HEK293 (cell line): Measurements from ENCODE around the gene KDM3B.

ENCODE experiments used
- CTCF ChIA-PET: fragments of 350-600 bp; formaldehyde crosslinking; extraction: SDS; loops from one replicate; lab custom pipeline; 2021; ENCODE audit warnings: antibody characterized with exemption; lab: Yijun Ruan, JAX
- POLR2A ChIA-PET: fragments of 300-600 bp; formaldehyde crosslinking; extraction: SDS; loops from one replicate; lab custom pipeline; 2020; ENCODE audit warnings: antibody characterized with exemption, inconsistent platforms; lab: Yijun Ruan, JAX
- H3K27ac ChIP-seq: fragments of 200-500 bp; sonication (Bioruptor generic); 2 replicates; pipeline ENCODE4 v1.5.1; 2014; ENCODE audit warnings: low read depth, low read length, control low read depth, inconsistent platforms; ENCODE audit errors: extremely low read depth
- H3K36me3 ChIP-seq, 2 experiments: fragments of 200-500 bp in 1 of 2; sonication (Bioruptor generic) in 1 of 2; 1 replicate in 1 of 2; 2 replicates in 1 of 2; pipeline ENCODE4 v1.5.1; 2014 to 2017; ENCODE audit warnings: inconsistent platforms in 2 of 2, low read length in 2 of 2; ENCODE audit not compliant: control insufficient read depth in 2 of 2, insufficient read depth in 1 of 2
- H3K4me1 ChIP-seq: fragments of 200-500 bp; sonication (Bioruptor generic); 2 replicates; pipeline ENCODE4 v1.5.1; 2014; ENCODE audit warnings: mild to moderate bottlenecking, low read length, inconsistent platforms; ENCODE audit not compliant: control insufficient read depth, insufficient read depth
- H3K4me3 ChIP-seq: 2 replicates; pipeline ENCODE4 v1.5.1; 2011; ENCODE audit warnings: low read depth, mild to moderate bottlenecking, control low read depth, low read length, moderate library complexity
- H3K9me3 ChIP-seq: fragments of 200-500 bp; sonication (Bioruptor generic); 2 replicates; pipeline ENCODE4 v1.5.1; 2014; ENCODE audit warnings: low read depth, low read length, inconsistent platforms; ENCODE audit not compliant: control insufficient read depth, insufficient read depth
- KLF8 ChIP-seq: fragments of 450-650 bp; formaldehyde crosslinking; IDR thresholded peaks from 2 replicates; pipeline ENCODE4 v1.5.1; 2016; ENCODE audit warnings: missing biosample characterization, missing genetic modification characterization
- OVOL3 ChIP-seq: fragments of 450-650 bp; formaldehyde crosslinking; IDR thresholded peaks from 2 replicates; pipeline ENCODE4 v1.5.1; 2016; ENCODE audit warnings: missing biosample characterization, missing genetic modification characterization
- ZBTB10 ChIP-seq: fragments of 450-650 bp; formaldehyde crosslinking; IDR thresholded peaks from 2 replicates; pipeline ENCODE4 v1.5.1; 2016; ENCODE audit warnings: missing biosample characterization, missing genetic modification characterization
- ZNF114 ChIP-seq: fragments of 450-650 bp; formaldehyde crosslinking; IDR thresholded peaks from 2 replicates; pipeline ENCODE4 v1.5.0; 2017; ENCODE audit warnings: missing biosample characterization, missing genetic modification characterization
- ZNF146 ChIP-seq: fragments of 450-650 bp; formaldehyde crosslinking; IDR thresholded peaks from 2 replicates; pipeline ENCODE4 v1.5.1; 2016; ENCODE audit warnings: missing biosample characterization, missing genetic modification characterization
- ZNF18 ChIP-seq: fragments of 450-650 bp; formaldehyde crosslinking; IDR thresholded peaks from 2 replicates; pipeline ENCODE4 v1.5.1; 2016; ENCODE audit warnings: missing biosample characterization, missing genetic modification characterization
- ZNF280C ChIP-seq: fragments of 450-650 bp; formaldehyde crosslinking; IDR thresholded peaks from 2 replicates; pipeline ENCODE4 v1.5.1; 2016; ENCODE audit warnings: missing biosample characterization, missing genetic modification characterization
- ZNF341 ChIP-seq: fragments of 450-650 bp; formaldehyde crosslinking; IDR thresholded peaks from 2 replicates; pipeline ENCODE4; 2016; ENCODE audit warnings: low read depth, missing biosample characterization, missing genetic modification characterization
- ZNF394 ChIP-seq: fragments of 450-650 bp; formaldehyde crosslinking; IDR thresholded peaks from 2 replicates; pipeline ENCODE4 v1.5.1; 2016; ENCODE audit warnings: missing biosample characterization, missing genetic modification characterization, mild to moderate bottlenecking, moderate library complexity, borderline replicate concordance
- ZNF398 ChIP-seq: fragments of 450-650 bp; formaldehyde crosslinking; IDR thresholded peaks from 2 replicates; pipeline ENCODE4 v1.5.1; 2017; ENCODE audit warnings: missing biosample characterization, missing genetic modification characterization
- ZNF449 ChIP-seq: fragments of 450-650 bp; formaldehyde crosslinking; IDR thresholded peaks from 2 replicates; pipeline ENCODE4 v1.5.1; 2017; ENCODE audit warnings: missing biosample characterization, mild to moderate bottlenecking, missing genetic modification characterization, moderate library complexity
- ZNF792 ChIP-seq: fragments of 450-650 bp; formaldehyde crosslinking; IDR thresholded peaks from 2 replicates; pipeline ENCODE4 v1.5.1; 2016; ENCODE audit warnings: missing biosample characterization, missing genetic modification characterization
- ZNF830 ChIP-seq: fragments of 450-650 bp; IDR thresholded peaks from 2 replicates; pipeline ENCODE4 v1.5.0; 2018; ENCODE audit warnings: missing biosample characterization, missing genetic modification characterization, low read depth, mild to moderate bottlenecking, moderate library complexity
- TF ChIP-seq, protein P1 (sequence below): fragments of 450-650 bp; formaldehyde crosslinking; IDR thresholded peaks from 2 replicates; pipeline ENCODE4 v1.5.1; 2016; ENCODE audit warnings: missing biosample characterization, missing genetic modification characterization
- TF ChIP-seq, protein P2 (sequence below): fragments of 450-650 bp; formaldehyde crosslinking; IDR thresholded peaks from 2 replicates; pipeline ENCODE4 v1.5.1; 2016; ENCODE audit warnings: missing biosample characterization, missing genetic modification characterization
- TF ChIP-seq, protein P3 (sequence below): fragments of 450-650 bp; formaldehyde crosslinking; IDR thresholded peaks from 2 replicates; pipeline ENCODE4 v1.5.1; 2016; ENCODE audit warnings: missing biosample characterization, missing genetic modification characterization, low read depth

KDM3B gene

GRCh38 chr5:138336952-138337684 is 15.4 kb upstream of the KDM3B start:
- H3K4me3 ChIP-seq: peak overlapping the region; percentile 83
- peaks cover 4 to 29% of the 10 kb centered on the region in 2 experiments for H3K36me3 ChIP-seq
- H3K9me3 ChIP-seq: no peaks in the 10 kb centered on the region
- ChIA-PET POLR2A (interaction anchor here (0.6 to 3.7 kb wide), 12 partner anchors 9 to 206 kb away, joined by 3 to 114 read pairs (median 4); partner anchors contain the start of genes BRD8, CDC23, EGR1 and ETF1), CTCF (interaction anchor here (17.0 kb wide), 1 partner anchor 15 kb away, joined by 273 read pairs; the partner anchor contains the start of gene KDM3B)
- peaks cover 8% of the 10 kb centered on the region for H3K4me1 ChIP-seq
- H3K27ac ChIP-seq: peak overlapping the region; percentile 98
- TF ChIP-seq ZNF449 (tag by site-specific recombination) (no peak; the same call in 1 of the 2 replicates), OVOL3 (tag by site-specific recombination) (0 out of 2 replicates have a peak, but pooled peaks have one; percentile 36), ZNF146 (tag by site-specific recombination) (no peak), KLF8 (tag by site-specific recombination) (peak; percentile 70; the same call in 1 of the 2 replicates), ZNF280C (tag by site-specific recombination) (no peak), ZBTB10 (tag by site-specific recombination) (peak; percentile 87), ZNF18 (tag by site-specific recombination) (peak; percentile 69; the same call in 1 of the 2 replicates), ZNF394 (peak; percentile 10; the same call in 1 of the 2 replicates), ZNF792 (tag by site-specific recombination) (no peak), ZNF398 (tag by site-specific recombination) (peak; percentile 96), ZNF341 (tag by site-specific recombination) (peak; percentile 99), ZNF830 (tag by site-specific recombination) (no peak), ZNF114 (no peak)
- TF ChIP-seq, protein P1, sequence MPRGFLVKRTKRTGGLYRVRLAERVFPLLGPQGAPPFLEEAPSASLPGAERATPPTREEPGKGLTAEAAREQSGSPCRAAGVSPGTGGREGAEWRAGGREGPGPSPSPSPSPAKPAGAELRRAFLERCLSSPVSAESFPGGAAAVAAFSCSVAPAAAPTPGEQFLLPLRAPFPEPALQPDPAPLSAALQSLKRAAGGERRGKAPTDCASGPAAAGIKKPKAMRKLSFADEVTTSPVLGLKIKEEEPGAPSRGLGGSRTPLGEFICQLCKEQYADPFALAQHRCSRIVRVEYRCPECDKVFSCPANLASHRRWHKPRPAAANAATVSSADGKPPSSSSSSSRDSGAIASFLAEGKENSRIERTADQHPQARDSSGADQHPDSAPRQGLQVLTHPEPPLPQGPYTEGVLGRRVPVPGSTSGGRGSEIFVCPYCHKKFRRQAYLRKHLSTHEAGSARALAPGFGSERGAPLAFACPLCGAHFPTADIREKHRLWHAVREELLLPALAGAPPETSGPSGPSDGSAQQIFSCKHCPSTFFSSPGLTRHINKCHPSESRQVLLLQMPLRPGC: peak; percentile 43; the same call in 1 of the 2 replicates
- TF ChIP-seq, protein P2, sequence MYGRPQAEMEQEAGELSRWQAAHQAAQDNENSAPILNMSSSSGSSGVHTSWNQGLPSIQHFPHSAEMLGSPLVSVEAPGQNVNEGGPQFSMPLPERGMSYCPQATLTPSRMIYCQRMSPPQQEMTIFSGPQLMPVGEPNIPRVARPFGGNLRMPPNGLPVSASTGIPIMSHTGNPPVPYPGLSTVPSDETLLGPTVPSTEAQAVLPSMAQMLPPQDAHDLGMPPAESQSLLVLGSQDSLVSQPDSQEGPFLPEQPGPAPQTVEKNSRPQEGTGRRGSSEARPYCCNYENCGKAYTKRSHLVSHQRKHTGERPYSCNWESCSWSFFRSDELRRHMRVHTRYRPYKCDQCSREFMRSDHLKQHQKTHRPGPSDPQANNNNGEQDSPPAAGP (tag by site-specific recombination): peak; percentile 88
- TF ChIP-seq, protein P3, sequence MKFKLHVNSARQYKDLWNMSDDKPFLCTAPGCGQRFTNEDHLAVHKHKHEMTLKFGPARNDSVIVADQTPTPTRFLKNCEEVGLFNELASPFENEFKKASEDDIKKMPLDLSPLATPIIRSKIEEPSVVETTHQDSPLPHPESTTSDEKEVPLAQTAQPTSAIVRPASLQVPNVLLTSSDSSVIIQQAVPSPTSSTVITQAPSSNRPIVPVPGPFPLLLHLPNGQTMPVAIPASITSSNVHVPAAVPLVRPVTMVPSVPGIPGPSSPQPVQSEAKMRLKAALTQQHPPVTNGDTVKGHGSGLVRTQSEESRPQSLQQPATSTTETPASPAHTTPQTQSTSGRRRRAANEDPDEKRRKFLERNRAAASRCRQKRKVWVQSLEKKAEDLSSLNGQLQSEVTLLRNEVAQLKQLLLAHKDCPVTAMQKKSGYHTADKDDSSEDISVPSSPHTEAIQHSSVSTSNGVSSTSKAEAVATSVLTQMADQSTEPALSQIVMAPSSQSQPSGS (tag by site-specific recombination): peak; percentile 100
